ENCODE data around the gene PRELID3B.

PRELID3B gene

GRCh38 chr20:59075934-59076508 lies 33.4 kb upstream of the PRELID3B start:
- no peaks in the 10 kb centered on the region for H3K36me3 ChIP-seq (ENCODE audit: control insufficient read depth, low read length)
- peaks cover 57% of the 10 kb centered on the region for H3K27me3 ChIP-seq (ENCODE audit: control insufficient read depth, low read length)
- peaks cover 11% of the 10 kb centered on the region for H3K4me1 ChIP-seq (ENCODE audit: control insufficient read depth, low read length)
- H3F3A ChIP-seq (ENCODE audit: control insufficient read depth, insufficient read depth), result no peaks in the 10 kb centered on the region
- H3K27ac ChIP-seq (ENCODE audit: low read depth, low read length), result no peak overlapping the region
- H3K79me2 ChIP-seq (ENCODE audit: control insufficient read depth, low read length), result no peaks in the 10 kb centered on the region
- H3K9me3 ChIP-seq (ENCODE audit: control insufficient read depth, insufficient read depth, low read length), result no peaks in the 10 kb centered on the region
- H4K20me1 ChIP-seq (ENCODE audit: control insufficient read depth, insufficient read depth, low read depth, low read length), result no peaks in the 10 kb centered on the region
- H3K4me3 ChIP-seq (ENCODE audit: low read length), result no peak overlapping the region
- H3K4me2 ChIP-seq (ENCODE audit: low read length), result no peak overlapping the region
- TF ChIP-seq EZH2phosphoT487 (IDR thresholded peaks at IDR 0.05; ENCODE audit: borderline replicate concordance, low read length) (no peak), CTCF (IDR thresholded peaks at IDR 0.05; ENCODE audit: low read depth, low read length, poor library complexity, severe bottlenecking) (no peak)
- no peaks in the 10 kb centered on the region for H3K9me2 ChIP-seq (replicated peaks; ENCODE audit: control insufficient read depth, low read length)

- Histone ChIP-seq H3K9me2 (replicated peaks; ENCODE audit: control insufficient read depth, low read length) (no peaks in the 10 kb centered on the region), H3K27ac (ENCODE audit: low read depth, low read length) (no peak overlapping the region), H3K9me3 (ENCODE audit: control insufficient read depth, insufficient read depth, low read length) (no peaks in the 10 kb centered on the region), H3K4me3 (ENCODE audit: low read length) (no peak overlapping the region), H4K20me1 (ENCODE audit: control insufficient read depth, insufficient read depth, low read depth, low read length) (no peaks in the 10 kb centered on the region), H3K4me1 (ENCODE audit: control insufficient read depth, low read length) (peaks cover 11% of the 10 kb centered on the region), H3K36me3 (ENCODE audit: control insufficient read depth, low read length) (no peaks in the 10 kb centered on the region), H3K79me2 (ENCODE audit: control insufficient read depth, low read length) (no peaks in the 10 kb centered on the region), H3K27me3 (ENCODE audit: control insufficient read depth, low read length) (peaks cover 64% of the 10 kb centered on the region), H3F3A (ENCODE audit: control insufficient read depth, insufficient read depth) (no peaks in the 10 kb centered on the region), H3K4me2 (ENCODE audit: low read length) (no peak overlapping the region)
- TF ChIP-seq CTCF (IDR thresholded peaks at IDR 0.05; ENCODE audit: low read depth, low read length, poor library complexity, severe bottlenecking), result no peak
- TF ChIP-seq EZH2phosphoT487 (IDR thresholded peaks at IDR 0.05; ENCODE audit: borderline replicate concordance, low read length), result no peak
These were observed 31.9 kb upstream of the PRELID3B start for GRCh38 chr20:59074456-59074855.

- H3K9me3 ChIP-seq (ENCODE audit: control insufficient read depth, insufficient read depth, low read length), result no peaks in the 10 kb centered on the region
- H3K4me2 ChIP-seq (ENCODE audit: low read length), result no peak overlapping the region
- no peaks in the 10 kb centered on the region for H3K79me2 ChIP-seq (ENCODE audit: control insufficient read depth, low read length)
- no peaks in the 10 kb centered on the region for H3K9me2 ChIP-seq (replicated peaks; ENCODE audit: control insufficient read depth, low read length)
- no peaks in the 10 kb centered on the region for H4K20me1 ChIP-seq (ENCODE audit: control insufficient read depth, insufficient read depth, low read depth, low read length)
- H3K27me3 ChIP-seq (ENCODE audit: control insufficient read depth, low read length), result peaks cover 69% of the 10 kb centered on the region
- H3K27ac ChIP-seq (ENCODE audit: low read depth, low read length), result no peak overlapping the region
- H3K4me1 ChIP-seq (ENCODE audit: control insufficient read depth, low read length), result peaks cover 11% of the 10 kb centered on the region
- TF ChIP-seq CTCF (IDR thresholded peaks at IDR 0.05; ENCODE audit: low read depth, low read length, poor library complexity, severe bottlenecking), result no peak
- no peak for TF ChIP-seq EZH2phosphoT487 (IDR thresholded peaks at IDR 0.05; ENCODE audit: borderline replicate concordance, low read length)
- H3K4me3 ChIP-seq (ENCODE audit: low read length), result no peak overlapping the region
- H3K36me3 ChIP-seq (ENCODE audit: control insufficient read depth, low read length), result no peaks in the 10 kb centered on the region
- no peaks in the 10 kb centered on the region for H3F3A ChIP-seq (ENCODE audit: control insufficient read depth, insufficient read depth)
These were observed 31.0 kb upstream of the PRELID3B start for GRCh38 chr20:59073582-59073981.

Data from DOHH2 (cell line).